Endometrium (tissue), 2 donors: ENCODE results near the gene GCC1.
"Not testable (repeated sequence)": the region's sequence is repeated elsewhere in the genome, so short reads cannot be mapped to it uniquely, and the experiment has no call there.

Experiments used
- FAIRE-seq: peaks from 2 replicates; lab custom pipeline; 2012; peaks lifted over from hg19 to GRCh38; lab: Jason Lieb, UNC
- donor health status: control.
- donor health status: control.

The GCC1 gene

DNA sequence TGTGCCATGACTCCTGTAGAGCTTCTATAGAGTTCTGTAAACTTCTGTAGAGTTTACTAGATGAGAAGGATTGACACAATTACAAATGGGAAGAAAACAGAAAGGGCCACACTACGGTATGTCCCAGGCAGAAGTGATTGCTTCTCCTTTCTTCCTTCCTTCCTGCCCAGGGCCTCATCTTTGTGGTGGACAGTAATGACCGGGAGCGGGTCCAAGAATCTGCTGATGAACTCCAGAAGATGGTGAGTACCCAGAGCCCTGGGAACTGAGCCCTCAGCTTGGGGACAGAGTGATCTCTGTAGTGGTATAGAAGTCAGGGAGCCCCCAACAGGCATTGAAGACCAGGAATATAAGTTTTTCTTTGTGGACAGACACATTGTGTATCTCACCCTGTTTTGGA is 4.5 kb upstream of the GCC1 start:
- FAIRE-seq: no peak

DNA sequence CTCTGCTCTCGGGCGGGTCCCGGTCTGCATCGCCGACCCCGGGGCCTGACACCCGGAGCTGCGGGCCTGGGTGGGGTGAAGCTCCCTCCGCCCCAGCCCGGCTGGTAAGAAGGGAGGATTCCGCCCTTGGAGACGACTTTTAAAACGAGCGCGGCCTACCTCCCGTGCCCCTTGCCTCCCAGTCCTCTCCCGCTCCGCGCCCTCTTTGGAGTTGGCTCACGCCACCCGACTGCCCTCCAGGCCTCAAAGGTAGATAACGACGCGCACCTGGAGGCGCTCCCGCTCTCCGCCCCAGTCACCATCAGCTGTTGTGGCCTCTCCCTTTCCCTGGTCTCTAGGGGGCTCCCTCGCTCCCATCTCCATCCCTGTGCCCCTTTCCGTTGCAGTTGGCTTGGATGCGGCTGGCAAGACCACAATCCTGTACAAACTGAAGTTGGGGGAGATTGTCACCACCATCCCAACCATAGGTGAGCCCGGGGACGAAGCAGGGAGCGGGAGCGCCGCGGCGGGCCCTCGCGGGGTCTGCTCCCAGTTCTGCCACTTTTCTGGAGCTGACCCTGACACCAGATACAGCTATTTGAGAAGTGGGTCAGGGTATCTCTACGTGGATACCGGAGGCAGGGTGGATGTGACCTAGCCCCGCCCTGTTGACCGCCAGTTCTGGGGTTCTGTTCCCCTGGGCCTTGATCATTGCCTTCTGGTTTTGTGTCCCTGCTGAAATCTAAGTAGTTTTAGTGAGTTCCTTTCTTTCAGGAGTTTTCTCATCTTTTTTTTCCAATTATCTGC is 3.5 kb upstream of the GCC1 start:
- FAIRE-seq: no peak

DNA sequence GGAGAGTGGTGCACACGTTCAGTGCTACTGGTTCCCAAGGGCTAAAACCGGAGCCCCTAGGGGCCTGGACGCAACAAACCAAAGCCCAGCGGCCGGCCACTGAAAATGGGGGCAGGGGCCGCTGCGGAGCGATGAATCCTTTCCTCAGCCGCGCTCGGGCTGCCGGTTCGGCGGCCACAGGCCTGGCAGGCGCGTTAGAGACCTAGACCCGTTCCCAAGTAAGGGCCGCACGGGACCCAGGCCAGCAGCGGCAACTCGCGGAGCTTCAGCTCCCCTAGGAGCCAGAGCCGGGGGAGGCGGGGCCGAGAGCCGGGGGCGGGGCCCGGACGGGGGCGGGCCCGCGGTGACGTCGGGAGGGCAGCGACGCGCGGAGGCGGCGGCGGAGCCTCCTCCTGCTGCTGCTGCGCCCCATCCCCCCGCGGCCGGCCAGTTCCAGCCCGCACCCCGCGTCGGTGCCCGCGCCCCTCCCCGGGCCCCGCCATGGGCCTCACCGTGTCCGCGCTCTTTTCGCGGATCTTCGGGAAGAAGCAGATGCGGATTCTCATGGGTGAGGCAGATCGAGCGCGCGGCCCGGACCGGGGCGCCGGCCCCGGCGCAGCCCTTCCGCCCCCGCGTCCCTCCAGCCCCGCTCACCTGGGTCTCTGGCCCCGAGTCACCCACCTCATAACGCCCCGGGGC is 2.8 kb upstream of the GCC1 start, which contains the start of gene ARF5:
Gene ARF5, plus strand, starts transcription at position 393 of the 678 bp plus-strand sequence. Its CDS starts 88 bp downstream, at position 481.
- no peak for FAIRE-seq

DNA sequence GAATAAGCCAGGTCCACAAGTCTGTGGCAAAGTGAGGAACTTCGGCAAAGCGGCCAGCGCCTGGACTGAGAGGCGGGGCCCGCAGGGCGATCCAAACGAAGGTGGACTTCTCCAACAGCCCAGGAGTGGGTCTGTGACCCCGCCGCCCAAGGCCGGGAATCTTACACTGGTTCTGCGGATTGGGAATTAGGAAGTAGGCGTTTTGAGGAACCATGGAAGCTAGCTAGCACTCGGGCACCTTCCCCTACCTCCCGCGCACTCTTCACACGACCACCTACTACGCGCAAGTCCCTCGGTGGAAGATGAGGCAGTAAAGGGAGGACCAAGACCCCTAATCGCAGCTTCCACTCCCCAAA is 2.2 kb upstream of the GCC1 start:
- FAIRE-seq: no peak

DNA sequence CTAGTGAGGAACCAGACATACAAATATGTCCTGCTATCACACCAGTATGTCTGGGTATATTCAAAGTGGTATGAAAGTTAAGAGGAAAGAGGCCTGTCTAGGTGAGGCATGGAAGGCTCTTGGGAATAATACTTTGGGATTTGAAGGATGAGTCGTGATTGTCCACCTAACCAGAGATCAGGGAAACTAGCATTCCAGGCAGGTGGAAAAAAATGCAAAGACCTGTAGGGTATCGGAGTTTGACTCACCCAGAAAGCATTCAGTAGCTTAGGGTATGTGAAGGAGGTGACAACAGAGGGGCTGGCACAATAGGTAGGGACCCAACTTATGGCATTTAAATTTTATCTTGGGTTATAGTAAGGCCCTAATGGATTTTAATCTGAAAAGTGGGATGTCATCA is 950 bp upstream of the GCC1 start:
- FAIRE-seq: no peak

DNA sequence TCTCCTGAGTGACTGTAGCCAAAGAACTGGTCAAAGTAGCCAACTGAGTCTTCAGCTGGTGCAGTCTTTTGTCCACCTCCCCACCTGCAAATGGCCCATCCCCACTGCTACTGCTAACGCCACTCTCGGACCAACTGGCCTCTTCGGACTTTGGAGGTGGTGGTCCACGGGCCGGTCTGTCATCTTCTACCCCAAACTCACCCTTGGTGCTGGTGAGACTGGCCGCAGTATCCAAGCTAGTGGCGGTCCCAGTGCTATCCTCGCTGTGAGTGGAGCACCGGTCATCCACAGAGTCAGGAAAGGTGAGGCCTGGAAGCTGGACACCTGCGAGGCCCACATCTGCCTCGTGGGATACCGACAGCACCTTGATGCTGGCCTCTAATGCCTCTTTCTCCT is 750 bp downstream of the GCC1 start:
- no peak for FAIRE-seq

DNA sequence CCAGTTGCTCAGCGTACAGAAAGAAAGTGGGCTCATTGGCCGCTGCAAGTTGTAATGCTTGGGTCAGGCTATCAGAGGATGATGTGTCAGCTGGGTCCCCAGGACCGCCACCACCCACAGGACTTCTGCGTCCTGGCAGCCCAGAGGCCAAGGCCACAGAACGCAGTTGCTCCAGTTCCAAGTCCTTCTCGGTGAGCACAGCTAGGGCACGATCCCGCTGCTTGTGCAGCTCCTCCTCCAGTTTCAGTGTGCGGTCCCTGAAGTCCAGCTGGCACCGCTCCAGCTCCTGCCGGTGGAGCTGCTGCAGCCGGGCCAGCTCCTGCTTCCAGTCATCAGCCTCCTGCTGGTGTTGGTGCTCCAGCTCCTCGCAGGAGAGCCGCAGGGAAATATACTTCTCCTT is 3.0 kb downstream of the GCC1 start:
- no peak for FAIRE-seq

DNA sequence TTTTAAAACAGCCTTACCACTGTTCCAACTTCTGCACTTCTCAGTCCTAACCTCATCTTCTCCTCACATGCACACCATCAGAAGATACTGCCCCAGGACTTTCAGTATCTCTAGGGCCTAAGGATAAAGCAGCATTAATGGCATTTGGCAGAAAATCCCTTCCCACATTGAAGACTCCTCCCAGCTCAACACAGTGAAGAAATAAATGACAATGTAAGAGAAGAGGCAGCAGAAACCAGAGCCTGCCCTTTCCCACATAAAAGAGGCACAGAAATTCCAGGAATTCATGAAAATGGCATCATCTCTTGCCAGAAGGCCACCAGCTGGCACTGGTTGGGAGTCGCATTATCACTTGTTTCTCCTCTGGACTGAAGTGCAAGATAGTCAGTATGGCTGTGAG is 3.7 kb downstream of the GCC1 start:
- FAIRE-seq: no peak

DNA sequence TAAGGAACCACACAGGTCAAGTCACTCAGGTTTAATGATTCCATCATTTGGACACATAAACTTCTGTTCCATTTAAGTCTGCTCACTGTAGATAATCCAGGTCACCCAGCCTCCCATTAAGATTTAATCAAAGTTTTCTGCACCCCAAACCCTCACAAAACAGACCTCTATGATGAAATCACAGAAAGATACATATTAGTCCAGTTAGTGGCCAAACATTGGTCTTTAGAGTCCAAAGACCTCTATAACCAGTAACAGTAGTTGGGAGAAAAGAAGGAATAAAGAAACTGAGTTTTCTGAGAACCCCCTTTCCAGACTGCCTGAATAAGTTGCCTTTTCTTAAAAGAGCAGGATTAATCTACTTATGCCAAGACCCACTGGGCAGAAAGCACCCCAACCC is 4.8 kb downstream of the GCC1 start:
- no peak for FAIRE-seq

DNA sequence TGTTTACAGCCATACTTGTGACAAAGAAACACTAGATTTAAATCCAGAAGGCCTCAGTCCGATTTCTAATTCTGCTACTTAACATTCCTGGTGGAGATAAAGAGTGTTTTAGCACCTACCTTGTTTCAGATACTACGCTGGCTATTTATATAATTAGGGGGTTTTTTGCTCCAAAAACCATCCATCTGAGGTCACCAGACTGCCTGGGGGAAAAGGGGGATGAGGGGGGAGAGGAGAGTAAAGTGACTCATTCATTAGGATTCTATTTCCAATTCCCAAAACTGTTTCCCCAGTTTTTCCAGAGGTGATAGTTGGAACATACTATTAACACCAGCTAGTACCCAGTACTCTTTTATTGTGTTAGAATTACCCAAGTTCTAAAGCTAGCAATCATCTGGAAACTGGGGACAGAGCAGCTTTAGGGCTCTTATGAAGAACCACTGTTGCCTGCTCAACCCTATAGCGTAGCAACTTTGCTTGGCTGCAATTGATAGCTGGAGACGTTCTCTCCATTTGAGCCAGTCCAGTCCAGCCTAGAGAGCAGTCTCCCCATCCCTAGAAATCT is 6.6 kb downstream of the GCC1 start:
- no peak for FAIRE-seq

DNA sequence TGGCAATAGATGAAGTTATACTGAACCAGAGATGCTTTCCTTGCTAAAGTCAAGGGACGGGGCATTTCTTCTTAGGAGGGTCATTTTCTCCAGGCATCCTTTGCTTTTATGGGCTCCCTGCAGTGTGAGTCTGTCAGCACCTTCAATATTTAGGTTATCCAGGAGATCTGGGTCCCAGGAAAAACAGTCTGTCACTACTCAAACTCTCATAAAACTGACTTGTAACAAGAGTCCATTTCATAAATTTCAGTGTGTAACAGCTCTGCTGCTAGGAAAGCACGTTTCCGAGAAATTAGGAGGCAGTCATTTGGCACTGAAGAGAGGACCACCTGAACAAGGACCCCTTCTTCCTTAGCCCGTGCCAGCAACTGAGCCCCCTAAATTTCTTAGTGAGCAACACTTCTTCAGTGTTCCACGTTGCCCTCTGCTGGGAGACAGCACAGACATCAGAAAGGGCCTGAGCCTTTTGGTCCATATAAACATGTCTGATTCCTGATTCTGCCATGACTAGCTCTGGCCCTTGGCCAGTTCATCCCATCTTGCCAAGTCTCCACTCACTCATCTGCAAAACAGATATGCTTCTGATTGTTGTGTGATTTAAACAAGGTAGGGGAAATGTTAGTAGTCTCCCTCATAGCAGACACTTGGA is 7.2 kb downstream of the GCC1 start:
- FAIRE-seq: no peak

DNA sequence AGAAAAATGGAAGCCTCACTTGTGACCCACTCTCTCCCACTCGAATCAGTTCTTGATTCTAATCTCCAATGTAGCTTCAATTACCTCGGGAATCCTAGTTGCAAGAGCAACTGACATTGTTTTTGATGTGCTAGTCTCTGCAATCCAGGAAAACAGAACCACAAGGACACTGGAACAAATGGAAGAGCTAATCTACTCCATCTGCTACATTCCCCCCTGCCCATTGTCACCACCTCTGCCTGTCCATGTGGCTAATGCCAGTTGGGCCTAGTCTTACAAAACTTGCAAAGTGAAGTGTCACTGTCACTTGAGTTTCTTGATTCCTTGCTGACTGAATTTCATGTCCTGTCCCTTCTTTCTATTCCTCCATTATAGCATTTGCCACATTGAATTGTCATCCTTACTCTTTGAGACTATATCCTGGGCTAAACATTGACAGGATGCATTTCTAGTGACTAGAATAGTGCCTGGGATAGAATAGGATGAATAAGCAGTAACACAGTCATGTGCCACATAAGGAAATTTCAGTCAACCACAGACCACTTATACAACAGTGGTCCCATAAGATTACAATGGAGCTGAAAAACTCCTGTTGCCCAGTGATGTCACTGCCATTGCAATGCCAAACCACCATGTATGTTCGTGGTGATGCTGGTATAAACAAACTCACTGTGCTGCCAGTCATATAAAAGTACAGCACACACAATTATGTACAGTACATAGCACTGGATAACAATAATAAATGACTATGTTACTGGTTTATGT is 13.5 kb downstream of the GCC1 start:
- FAIRE-seq: no peak

DNA sequence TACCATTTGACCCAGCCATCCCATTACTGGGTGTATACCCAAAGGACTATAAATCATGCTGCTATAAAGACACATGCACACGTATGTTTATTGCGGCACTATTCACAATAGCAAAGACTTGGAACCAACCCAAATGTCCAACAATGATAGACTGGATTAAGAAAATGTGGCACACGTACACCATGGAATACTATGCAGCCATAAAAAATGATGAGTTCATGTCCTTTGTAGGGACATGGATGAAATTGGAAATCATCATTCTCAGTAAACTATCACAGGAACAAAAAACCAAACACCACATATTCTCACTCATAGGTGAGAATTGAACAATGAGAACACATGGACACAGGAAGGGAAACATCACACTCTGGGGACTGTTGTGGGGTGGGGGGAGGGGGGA is 17.4 kb downstream of the GCC1 start:
- not testable (repeated sequence) for FAIRE-seq

DNA sequence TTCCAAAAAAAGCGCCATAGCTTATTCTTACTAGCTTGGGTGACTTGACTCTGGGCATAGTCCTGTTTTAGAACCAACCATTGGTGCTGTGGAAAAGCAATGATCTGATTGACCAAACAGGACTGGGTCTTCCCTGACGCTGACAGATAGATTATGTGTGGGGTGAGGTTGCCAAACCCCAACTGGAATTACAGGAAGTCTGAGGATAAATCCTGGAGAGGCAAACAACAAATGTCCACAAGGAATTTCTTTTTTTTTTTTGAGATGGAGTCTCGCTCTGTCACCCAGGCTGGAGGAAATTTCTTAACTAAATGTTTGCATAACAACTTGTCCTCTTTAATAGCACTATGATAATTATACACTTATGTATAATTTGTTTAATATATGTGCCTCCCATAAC is 19.2 kb downstream of the GCC1 start:
- no peak for FAIRE-seq

DNA sequence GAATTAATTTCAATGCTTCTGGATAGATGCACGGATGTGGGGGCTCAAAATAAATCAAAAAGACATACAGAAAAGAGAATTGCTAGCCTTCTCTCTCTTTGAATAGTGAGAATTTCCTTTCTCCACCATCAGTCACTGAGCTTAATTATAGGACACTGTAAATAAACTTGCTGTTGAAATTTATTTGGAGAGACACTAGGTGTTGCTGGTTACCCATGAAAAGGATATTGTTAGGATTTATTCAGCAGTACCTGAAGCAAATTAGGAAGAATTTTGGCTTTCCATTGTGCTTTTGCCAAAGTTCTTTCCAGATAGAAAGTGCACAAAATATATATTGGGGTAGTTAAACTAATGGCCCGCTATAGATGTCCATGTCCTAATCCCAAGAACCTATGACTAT is 27.6 kb downstream of the GCC1 start:
- FAIRE-seq: no peak

DNA sequence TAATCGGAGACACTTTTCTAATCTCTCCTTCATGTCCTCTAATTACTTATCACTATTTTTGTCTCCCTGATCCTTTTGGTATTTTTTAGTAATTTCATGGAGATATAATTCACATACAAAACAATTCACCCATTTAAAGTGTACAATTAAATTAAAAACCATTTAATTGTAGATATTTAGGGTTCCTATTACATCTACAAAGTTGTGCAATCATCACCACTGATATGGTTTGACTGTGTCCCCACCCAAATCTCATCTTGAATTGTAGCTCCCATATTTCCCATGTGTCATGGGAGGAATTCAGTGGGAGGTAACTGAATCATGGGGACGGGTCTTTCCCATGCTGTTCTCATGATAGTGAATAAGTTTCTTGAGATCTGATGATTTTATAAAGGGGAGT is 29.0 kb downstream of the GCC1 start:
- FAIRE-seq: no peak

DNA sequence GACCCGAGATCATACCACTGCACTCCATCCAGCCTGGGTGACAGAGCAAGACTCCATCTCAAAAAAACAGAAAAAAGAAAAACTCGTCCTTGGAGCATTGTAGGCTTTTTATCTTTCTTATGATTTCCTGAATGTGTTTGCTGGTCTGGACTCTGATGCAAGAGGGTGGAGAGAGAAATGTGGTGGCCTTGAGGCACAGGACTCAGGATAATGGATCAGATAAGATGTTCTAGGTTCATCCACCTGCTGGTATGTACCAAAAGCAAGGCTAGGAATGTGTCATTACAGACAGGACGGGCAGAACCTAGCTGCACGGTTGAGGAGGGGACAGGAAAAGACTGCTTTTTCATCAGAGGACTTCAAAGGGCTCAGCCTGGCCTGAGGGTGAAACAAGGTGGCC is 33.5 kb downstream of the GCC1 start:
- FAIRE-seq: no peak

DNA sequence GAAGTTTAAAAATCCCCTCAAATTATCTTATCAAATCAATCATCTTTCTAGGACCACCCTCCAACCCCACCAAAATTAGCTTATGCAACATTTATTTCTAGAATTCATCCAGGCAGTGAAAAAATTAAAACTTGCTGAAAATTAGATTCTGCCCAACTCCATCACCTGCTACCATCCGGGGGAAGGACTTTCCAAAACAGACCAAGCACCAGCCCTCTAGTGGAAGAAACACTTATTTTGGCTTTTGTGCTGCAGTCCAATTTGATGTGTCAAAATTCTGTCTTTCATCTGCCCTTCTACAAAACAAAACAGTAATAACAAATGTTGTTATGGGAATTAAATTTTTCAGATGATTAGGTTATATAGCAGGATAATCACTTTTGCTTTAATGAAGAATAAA is 35.1 kb downstream of the GCC1 start:
- no peak for FAIRE-seq

DNA sequence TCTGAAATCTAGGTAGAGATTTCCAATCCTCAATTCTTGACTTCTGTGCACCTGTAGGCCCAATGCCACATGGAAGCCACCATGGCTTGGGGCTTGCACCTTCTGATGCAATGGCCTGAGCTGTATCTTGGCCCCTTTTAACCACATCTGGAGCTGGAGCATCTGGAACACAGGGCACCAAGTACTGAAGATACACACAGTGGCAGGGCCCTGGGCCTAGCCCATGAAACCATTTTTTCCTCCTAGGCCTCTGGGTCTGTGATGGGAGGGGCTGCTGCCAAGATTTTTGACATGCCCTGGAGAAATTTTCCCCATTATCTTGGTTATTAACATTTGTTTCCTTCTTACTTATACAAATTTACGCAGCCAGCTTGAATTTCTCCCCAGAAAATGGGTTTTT is 39.1 kb downstream of the GCC1 start:
- FAIRE-seq: no peak

DNA sequence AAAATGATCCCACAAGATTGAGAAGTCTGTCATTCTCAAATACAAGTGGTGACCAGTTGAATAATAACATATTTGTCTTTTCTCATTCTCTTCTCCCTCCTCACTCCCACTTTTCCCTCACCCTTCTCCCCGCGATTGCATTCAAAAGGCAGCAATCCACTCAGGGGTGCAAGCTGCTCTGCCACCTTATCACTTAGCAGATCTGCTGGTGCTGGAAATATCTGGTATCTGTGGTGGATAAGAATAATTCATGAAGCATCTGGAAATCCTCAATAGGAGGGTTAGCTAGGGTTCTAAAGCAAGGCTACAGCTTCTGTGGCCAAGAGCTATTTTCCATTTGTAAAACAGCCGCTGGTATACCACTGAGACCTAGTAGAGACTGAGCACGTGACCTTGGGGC is 43.8 kb downstream of the GCC1 start:
- FAIRE-seq: no peak

DNA sequence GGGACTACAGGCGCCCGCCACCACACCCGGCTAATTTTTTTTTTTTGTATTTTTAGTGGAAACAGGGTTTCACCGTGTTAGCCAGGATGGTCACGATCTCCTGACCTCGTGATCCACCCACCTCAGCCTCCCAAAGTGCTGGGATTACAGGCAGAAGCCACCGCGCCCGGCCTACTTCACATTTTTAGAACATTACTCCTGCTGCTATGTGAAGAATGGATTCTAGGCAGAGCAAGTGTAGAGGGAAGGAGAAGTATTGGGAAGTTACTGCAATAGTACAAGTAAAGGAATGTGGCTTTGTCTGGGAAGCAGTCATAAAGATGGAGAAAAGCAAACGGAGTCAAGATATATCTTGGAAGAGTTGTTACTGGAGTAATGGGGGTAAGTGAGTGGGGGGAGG is 44.9 kb downstream of the GCC1 start:
- not testable (repeated sequence) for FAIRE-seq

DNA sequence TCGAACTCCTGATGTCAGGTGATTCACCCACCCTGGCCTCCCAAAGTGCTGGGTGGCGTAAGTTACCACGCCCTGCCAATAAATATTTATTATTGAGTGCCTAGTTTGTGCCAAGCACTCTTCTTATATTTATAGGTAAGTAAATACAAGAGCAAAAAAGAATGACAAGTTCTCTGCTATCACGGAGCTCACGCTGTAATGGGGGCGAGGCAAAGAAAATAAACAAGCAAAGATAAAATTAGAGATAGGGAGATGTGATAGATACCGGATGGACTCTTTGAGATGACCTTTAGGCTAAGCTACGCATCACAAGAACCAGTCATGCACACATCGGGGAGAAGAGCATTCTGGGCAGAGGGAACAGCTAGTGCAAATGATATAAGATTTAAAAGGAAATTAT is 46.3 kb downstream of the GCC1 start:
- no peak for FAIRE-seq
